RWPE2 (cell line): Measurements from ENCODE around the gene ALG8.
"Not testable (repeated sequence)": the region's sequence is repeated elsewhere in the genome, so short reads cannot be mapped to it uniquely, and the experiment has no call there.

Source experiments
- ATAC-seq: fragments of 200-7000 bp; cut with Tn5 transposase; 3 replicates; pipeline ENCODE4 v1.9.1; 2021; ENCODE audit warnings: low read depth
- DNase-seq: peaks from one replicate; pipeline ENCODE4 v3.0.0-alpha.2; 2020; ENCODE audit warnings: low spot score
- H3K27ac ChIP-seq: fragments of 450-650 bp; 2 replicates; pipeline ENCODE4 v1.5.1; 2017; ENCODE audit warnings: mild to moderate bottlenecking; ENCODE audit not compliant: poor library complexity, severe bottlenecking
- H3K27me3 ChIP-seq: fragments of 250-450 bp; sonication (Bioruptor Pico); 2 replicates; pipeline ENCODE4 v1.5.1; 2021; ENCODE audit warnings: mild to moderate bottlenecking, moderate library complexity; ENCODE audit not compliant: insufficient read depth, poor library complexity, severe bottlenecking
- H3K36me3 ChIP-seq: fragments of 250-450 bp; sonication (Bioruptor Pico); 2 replicates; pipeline ENCODE4 v1.5.1; 2020; ENCODE audit warnings: low read depth, mild to moderate bottlenecking, moderate library complexity
- H3K4me1 ChIP-seq: fragments of 250-450 bp; sonication (Bioruptor Pico); 2 replicates; pipeline ENCODE4 v1.5.1; 2021; ENCODE audit warnings: mild to moderate bottlenecking, moderate library complexity; ENCODE audit not compliant: insufficient read depth, poor library complexity, severe bottlenecking
- H3K4me3 ChIP-seq: fragments of 250-450 bp; sonication (Bioruptor Pico); 2 replicates; pipeline ENCODE4 v1.5.1; 2021; ENCODE audit warnings: mild to moderate bottlenecking, moderate library complexity; ENCODE audit not compliant: severe bottlenecking
- H3K9me3 ChIP-seq: fragments of 250-450 bp; sonication (Bioruptor Pico); 2 replicates; pipeline ENCODE4 v1.5.1; 2021; ENCODE audit warnings: mild to moderate bottlenecking, moderate library complexity; ENCODE audit not compliant: severe bottlenecking
- CTCF ChIP-seq: fragments of 450-650 bp; IDR thresholded peaks from one replicate; pipeline ENCODE4 v1.5.1; 2017; ENCODE audit warnings: mild to moderate bottlenecking, moderate library complexity; ENCODE audit not compliant: poor library complexity, severe bottlenecking

Gene ALG8

GRCh38 chr11:78097666-78098385, 41.6 kb downstream of the ALG8 start:
- H3K36me3 ChIP-seq, result peaks cover 37% of the 10 kb centered on the region
- TF ChIP-seq CTCF, result no peak

GRCh38 chr11:78094250-78094649, 45.2 kb downstream of the ALG8 start:
- no peak overlapping the region for H3K4me3 ChIP-seq
- no peaks in the 10 kb centered on the region for H3K4me1 ChIP-seq
- no peaks in the 10 kb centered on the region for H3K9me3 ChIP-seq
- no peaks in the 10 kb centered on the region for H3K27me3 ChIP-seq
- H3K36me3 ChIP-seq, result peaks cover 4% of the 10 kb centered on the region; the same call in 1 of the 2 replicates
- no peak for ATAC-seq
- no peak for TF ChIP-seq CTCF
- no peak overlapping the region for H3K27ac ChIP-seq
- no peak for DNase-seq

More at GRCh38 chr11:78097666-78098385, 41.6 kb downstream of the ALG8 start:
- Histone ChIP-seq H3K9me3 (no peaks in the 10 kb centered on the region), H3K27me3 (no peaks in the 10 kb centered on the region), H3K27ac (no peak overlapping the region), H3K4me3 (no peak overlapping the region), H3K4me1 (no peaks in the 10 kb centered on the region)
- ATAC-seq, result no peak
- no peak for DNase-seq

- not testable (repeated sequence) for H3K27ac ChIP-seq
These were observed 52.8 kb downstream of the ALG8 start for GRCh38 chr11:78086521-78087074.

GRCh38 chr11:78085972-78086371, 53.5 kb downstream of the ALG8 start:
- Histone ChIP-seq H3K36me3 (no peaks in the 10 kb centered on the region), H3K27ac (no peak overlapping the region), H3K27me3 (no peaks in the 10 kb centered on the region), H3K9me3 (no peaks in the 10 kb centered on the region), H3K4me1 (no peaks in the 10 kb centered on the region), H3K4me3 (no peak overlapping the region)
- no peak for TF ChIP-seq CTCF
- ATAC-seq (no peak), DNase-seq (no peak)

More at GRCh38 chr11:78086521-78087074, 52.8 kb downstream of the ALG8 start:
- not testable (repeated sequence) for ATAC-seq, H3K36me3 ChIP-seq, H3K4me1 ChIP-seq, H3K9me3 ChIP-seq, H3K27me3 ChIP-seq, H3K4me3 ChIP-seq, DNase-seq

GRCh38 chr11:78084506-78084905, 54.9 kb downstream of the ALG8 start:
- not testable (repeated sequence) for ATAC-seq, H3K27me3 ChIP-seq, H3K9me3 ChIP-seq, H3K4me3 ChIP-seq, H3K4me1 ChIP-seq, H3K36me3 ChIP-seq, DNase-seq, H3K27ac ChIP-seq

- no peak for ATAC-seq
- H3K9me3 ChIP-seq, result no peaks in the 10 kb centered on the region
- H3K4me3 ChIP-seq, result no peak overlapping the region
- H3K27me3 ChIP-seq, result no peaks in the 10 kb centered on the region
- no peaks in the 10 kb centered on the region for H3K4me1 ChIP-seq
- no peaks in the 10 kb centered on the region for H3K36me3 ChIP-seq
- no peak overlapping the region for H3K27ac ChIP-seq
- no peak for DNase-seq
- no peak for TF ChIP-seq CTCF
These were observed 56.4 kb downstream of the ALG8 start for GRCh38 chr11:78083021-78083420.
